Medulla oblongata (tissue), 1 donor: ENCODE results near the gene USP46.

Experiments
- DNase-seq: peaks from one replicate; pipeline ENCODE4 v3.0.0-alpha.2; 2015; ENCODE audit errors: extremely low spot score

Gene USP46, protein sequence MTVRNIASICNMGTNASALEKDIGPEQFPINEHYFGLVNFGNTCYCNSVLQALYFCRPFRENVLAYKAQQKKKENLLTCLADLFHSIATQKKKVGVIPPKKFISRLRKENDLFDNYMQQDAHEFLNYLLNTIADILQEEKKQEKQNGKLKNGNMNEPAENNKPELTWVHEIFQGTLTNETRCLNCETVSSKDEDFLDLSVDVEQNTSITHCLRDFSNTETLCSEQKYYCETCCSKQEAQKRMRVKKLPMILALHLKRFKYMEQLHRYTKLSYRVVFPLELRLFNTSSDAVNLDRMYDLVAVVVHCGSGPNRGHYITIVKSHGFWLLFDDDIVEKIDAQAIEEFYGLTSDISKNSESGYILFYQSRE

DNA sequence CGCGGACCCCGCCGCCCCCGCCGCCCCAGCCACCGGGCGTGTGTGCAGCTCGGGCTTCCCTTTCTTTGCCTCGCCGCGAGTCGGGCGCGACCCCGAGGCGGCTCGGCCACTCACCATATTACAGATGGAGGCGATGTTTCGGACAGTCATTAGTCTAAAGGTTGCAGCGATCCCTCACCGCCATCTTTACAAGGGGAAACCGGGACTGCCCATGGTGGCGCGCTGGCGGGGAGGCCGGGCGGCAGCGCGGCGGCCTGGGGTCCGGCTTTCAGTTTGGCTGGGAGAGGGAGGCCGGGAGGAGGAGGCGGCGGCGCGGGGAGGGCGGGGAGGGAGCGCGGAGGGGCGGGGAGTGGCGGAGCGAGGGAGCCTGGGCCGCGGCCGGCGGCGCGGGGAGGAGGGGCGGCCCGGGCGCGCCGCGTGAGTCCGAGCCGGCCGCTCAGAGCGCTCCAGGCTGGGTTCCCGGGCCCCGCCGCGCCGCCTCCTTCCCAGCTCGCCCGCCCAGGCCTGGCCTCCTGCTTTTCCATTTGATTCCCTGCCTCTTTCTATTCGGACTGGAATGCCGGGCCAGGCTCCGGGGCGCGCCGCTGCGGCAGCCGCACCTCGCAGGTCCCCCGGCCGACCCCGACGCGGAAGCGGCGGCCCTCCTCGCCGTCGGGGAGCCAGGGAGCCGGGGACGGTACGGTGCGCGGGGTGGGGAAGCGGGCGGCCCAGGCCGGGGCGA, at the start of gene USP46:
Gene USP46 (minus strand): TSS at position 301 of the 721 bp plus-strand sequence. CDS start 151 bp downstream, at position 150.
- peak; percentile 68 for DNase-seq

DNA sequence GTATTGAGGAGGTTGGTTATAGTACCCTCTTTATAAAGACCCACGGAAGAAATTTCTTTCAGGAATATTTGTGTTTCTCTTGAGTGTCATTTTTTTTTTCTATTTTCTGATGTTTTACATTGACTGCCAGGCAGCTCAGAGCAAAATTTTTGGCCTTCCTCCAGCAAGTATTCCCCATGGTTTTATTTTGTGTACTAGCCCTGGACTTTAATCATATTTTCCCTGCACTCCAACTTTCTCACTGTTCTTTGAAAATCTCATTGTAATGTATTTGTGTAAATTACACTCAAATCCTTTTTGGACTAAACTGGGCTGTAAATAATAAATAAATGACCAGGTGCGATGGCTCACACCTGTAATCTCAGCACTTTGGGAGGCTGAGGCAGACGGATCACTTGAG, 45.6 kb upstream of the USP46 start:
- DNase-seq, result no peak

DNA sequence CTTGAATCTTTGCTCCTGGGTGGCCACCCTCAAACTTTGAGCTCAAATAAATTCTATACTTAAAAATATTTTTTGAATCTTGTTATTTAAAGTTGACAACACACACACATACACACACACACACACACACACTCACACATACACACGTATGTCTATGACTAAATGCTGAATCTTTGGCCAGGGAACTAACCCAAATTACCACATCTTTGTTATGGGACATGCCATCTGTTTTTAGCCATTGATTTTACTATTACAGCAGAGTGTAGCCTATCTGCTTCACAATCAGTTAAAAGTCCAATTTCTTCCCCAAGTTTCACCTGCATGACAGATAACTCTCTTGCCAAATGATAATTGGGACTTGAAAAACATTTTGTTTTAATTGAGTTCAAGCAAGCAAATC, 45.0 kb upstream of the USP46 start:
- no peak for DNase-seq

DNA sequence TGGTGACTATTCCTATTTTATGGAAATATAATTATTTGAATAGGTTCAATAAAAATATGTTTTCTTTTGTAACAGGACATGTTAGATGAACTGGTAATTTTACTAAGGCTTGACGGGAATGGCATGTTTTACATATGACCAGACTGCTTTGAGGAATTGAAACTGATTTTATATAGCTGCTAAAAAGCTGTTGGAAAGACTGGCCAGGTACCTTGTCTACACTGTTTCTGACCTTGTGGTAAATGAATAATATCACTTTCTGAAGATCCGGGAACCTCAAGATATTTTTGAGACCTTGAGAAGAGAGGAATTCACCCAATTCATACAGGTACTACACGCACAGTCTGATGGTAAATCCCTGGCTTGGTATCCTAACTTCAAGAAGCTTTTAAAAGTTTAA, 42.1 kb upstream of the USP46 start:
- DNase-seq, result no peak

GRCh38 chr4:52694936-52695335, 35.8 kb upstream of the USP46 start:
- no peak for DNase-seq

- no peak for DNase-seq
Observed at GRCh38 chr4:52693492-52693891, 34.4 kb upstream of the USP46 start.

DNA sequence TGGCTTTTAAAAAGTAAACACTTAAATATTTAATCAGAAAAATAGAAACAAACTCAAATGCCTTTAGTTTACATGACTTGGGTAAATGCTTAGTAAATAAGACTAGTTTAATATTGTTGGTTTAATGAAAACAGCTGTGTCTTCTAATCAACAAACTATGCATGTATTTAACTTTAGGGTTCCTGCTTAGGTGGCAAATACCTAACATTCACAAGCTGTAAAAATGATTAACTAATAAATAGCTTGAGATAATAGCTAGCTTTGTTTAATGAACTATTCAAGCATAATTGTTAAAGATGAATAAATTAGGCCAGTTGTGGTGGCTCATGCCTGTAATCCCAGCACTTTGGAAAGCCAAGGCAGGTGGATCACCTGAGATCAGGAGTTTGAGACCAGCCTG, 30.0 kb upstream of the USP46 start:
- no peak for DNase-seq

DNA sequence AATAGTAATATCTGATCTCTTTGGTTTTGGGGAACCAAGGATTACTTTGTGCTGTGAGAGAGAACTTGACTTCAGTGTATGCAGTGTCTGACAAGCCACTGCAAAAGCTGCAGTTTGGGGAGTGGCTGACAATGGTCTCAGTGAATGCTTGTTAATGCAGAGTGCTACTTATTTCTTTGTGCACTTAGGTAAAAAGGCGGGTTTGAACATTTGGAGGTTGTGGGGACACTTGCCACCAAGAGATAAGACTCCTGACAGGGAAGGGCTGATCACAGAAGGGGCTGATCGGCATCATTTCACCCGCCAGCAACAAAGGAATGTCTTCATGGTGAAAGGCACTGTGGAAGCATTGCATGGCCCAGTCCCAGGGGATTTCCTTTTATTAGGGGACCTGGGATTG, 28.6 kb upstream of the USP46 start:
- DNase-seq, result no peak

DNA sequence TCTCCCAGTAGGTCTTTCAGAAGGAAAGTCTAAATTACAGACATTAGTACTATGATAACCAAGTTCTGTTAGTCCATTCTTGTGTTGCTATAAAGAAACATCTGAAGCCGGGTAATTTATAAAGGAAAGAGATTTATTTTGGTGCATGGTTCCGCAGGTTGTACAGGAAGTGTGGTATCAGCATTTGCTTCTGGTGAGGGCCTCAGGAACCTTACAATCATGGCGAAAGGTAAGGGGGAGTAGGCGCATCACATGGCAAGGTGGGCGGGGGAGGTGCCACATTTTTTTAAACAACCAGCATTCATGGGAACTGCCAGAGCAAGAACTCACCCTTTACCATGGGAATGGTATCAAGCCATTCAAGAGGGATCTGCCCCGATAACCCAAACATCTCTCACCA, 26.2 kb upstream of the USP46 start:
- no peak for DNase-seq

- no peak for DNase-seq
Observed at GRCh38 chr4:52684896-52685295, 25.8 kb upstream of the USP46 start.

- no peak for DNase-seq
Observed at GRCh38 chr4:52680381-52680780, 21.3 kb upstream of the USP46 start.

- DNase-seq, result no peak
Observed at GRCh38 chr4:52676536-52676935, 17.4 kb upstream of the USP46 start.

DNA sequence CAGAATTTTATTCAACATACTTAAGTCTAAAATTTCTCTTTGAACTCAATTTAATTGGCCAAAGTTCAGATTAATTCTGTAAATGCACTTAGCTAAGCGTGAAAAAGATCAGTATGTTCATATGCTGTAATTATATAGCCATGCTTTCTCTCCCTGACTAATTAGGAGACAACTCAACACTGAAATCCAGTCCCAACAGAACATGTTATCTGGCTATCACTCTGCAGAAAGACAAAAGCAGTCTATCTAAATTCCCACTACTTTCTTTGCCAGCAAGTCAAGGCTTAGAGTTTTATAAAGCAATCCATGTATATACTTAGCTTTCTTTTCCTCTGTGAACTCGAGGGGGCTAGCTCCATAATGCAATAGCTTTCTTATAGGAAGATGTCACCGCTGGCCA, 16.0 kb upstream of the USP46 start:
- DNase-seq, result no peak

DNA sequence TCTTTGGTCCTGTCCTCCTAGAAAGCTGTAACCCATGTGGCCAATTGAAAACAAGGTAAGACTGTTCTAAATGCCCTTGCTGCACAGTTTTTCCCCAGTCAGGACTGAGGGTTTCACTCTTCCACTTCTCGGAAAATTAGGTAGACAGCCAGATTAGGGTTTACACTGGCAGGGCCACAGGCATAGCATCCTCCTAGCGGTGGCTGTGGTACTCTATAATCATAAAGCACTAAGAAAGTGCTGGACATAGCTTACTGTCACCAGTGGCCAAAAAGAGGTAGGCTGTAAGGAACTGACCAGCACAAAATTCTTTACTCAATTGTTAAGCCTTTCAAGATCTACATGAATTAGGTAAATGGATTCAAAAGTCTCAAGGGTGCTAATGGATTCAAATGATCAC, 11.6 kb upstream of the USP46 start:
- DNase-seq, result no peak

DNA sequence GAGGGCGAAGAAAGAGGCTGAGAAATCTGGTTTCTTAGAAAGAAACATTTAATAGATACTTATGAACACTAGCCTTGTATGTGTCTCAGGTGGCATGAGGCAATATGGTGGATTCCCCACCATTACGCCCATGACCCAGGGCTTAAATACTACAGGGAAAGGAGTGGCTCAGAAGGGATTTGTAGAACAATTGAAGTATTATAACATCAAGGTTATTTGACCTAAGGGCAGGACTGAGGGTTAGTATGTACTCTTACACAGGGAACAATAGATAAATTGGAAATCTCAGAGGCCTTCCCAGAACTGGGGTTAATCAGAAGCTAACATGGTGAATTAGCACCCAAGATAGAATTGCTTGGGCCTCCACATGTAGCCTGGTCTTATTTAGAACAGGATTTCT, 11.0 kb upstream of the USP46 start:
- no peak for DNase-seq

DNA sequence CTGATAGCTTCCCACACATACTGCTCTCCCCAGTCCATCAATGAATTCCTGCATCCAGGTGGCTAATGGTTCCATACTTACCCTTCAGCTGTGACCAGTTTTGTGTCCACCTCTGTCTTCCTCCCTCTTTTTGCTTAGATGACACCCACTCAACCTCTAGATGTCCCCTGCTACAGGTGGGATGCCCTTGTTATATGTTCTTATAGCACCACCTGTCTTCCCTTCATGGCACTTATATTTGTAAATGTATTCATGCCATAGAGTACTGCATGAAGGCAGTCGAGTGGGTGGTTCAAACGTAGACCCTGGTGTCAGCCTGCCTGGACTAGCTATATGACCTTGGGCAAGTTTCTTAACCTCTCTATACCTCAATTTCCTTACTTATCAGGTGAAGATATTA, 6.5 kb upstream of the USP46 start:
- no peak for DNase-seq

- no peak for DNase-seq
Observed at GRCh38 chr4:52664479-52664878, 5.4 kb upstream of the USP46 start.

DNA sequence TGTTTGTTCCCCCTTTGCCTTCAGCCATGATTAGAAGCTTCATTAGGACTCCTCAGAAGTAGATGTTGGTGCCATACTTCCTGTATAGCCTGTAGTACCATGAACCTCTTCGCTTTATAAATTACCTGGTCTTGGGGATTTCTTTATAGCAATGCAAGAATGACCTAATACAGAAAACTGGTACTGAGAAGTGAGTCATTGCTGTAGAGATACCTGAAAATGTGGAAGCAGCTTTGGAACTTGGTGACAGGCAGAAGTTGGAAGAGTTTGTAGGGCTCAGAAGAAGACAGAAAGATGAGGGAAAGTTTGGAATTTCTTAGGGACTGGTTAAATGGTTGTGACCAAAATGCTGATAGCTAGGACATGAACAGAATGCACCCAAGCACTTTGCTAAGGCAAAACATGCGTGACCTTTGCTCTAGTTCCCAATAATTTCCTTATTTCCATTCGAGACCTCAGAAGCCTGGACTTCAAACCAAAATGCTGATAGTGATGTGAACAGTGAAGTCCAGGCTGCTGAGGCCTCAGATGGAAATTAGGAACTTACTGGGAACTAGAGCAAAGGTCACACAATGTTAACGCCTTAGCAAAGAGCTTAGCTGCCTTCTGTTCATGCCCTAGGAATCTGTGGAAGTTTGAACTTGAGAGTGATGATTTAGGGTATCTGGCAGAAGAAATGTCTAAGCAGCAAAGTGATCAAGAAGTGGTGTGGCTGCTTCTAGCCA, 3.0 kb upstream of the USP46 start:
- DNase-seq, result no peak

- no peak for DNase-seq
Observed at GRCh38 chr4:52660643-52661042, 1.5 kb upstream of the USP46 start.

GRCh38 chr4:52659722-52660261, 691 bp upstream of the USP46 start:
- peak; percentile 63 for DNase-seq

DNA sequence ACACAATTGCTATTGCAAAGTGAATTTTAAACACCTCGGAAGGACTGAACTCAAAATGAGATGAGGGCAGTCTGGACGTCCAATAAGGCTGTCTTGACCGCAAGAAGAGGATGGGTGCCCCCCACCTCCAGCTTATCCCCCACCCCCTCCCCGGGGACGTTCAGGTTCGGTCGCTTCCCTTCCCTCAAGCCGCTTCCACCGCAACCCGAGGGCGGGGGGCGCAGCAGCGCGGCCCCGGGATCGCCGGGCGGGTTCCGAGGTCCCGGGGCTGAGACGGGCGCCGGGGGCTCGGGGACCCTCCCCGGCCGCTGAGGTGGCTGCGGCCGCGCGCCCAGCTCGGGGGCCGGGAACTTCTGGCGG, 480 bp downstream of the USP46 start:
- DNase-seq, result no peak
